Neural progenitor cell (in vitro differentiated cells): ENCODE results near the gene ALDH1L2. TPM values are rescaled to one million over a fixed set of nuclear protein-coding genes. Genes with fewer than 3 reads are reported as not detected.

Source experiments
- DNase-seq: peaks from one replicate; pipeline ENCODE4 v3.0.0-alpha.2; 2016; ENCODE audit warnings: low spot score
- H2AFZ ChIP-seq: fragments of 200-600 bp; sonication (generic); replicated peaks from 2 replicates; pipeline ENCODE4 v1.6.1; 2016; ENCODE audit warnings: antibody characterized with exemption
- H3F3A ChIP-seq: fragments of 200-600 bp; sonication (generic); 2 replicates; pipeline ENCODE4 v1.6.1; 2016; ENCODE audit warnings: antibody characterized with exemption, low read depth
- H3K27ac ChIP-seq: fragments of 200-600 bp; sonication (generic); 2 replicates; pipeline ENCODE4 v1.5.1; 2016; ENCODE audit warnings: mild to moderate bottlenecking
- H3K27me3 ChIP-seq: fragments of 200-600 bp; sonication (generic); 2 replicates; pipeline ENCODE4 v1.6.1; 2016; ENCODE audit warnings: mild to moderate bottlenecking, moderate library complexity
- H3K36me3 ChIP-seq: fragments of 200-600 bp; sonication (generic); 2 replicates; pipeline ENCODE4 v1.5.1; 2016
- H3K4me1 ChIP-seq: fragments of 200-600 bp; sonication (generic); 2 replicates; pipeline ENCODE4 v1.6.1; 2016; ENCODE audit warnings: mixed run types
- H3K4me2 ChIP-seq: fragments of 200-600 bp; sonication (generic); 2 replicates; pipeline ENCODE4 v1.6.1; 2016
- H3K4me3 ChIP-seq: fragments of 200-600 bp; sonication (generic); 2 replicates; pipeline ENCODE4 v1.5.1; 2016
- H3K79me2 ChIP-seq: fragments of 200-600 bp; sonication (generic); 2 replicates; pipeline ENCODE4 v1.6.1; 2016; ENCODE audit warnings: low read depth
- H3K9ac ChIP-seq: fragments of 200-600 bp; sonication (generic); 2 replicates; pipeline ENCODE4 v1.6.1; 2016
- H3K9me3 ChIP-seq: fragments of 200-600 bp; sonication (generic); 2 replicates; pipeline ENCODE4 v1.5.1; 2016; ENCODE audit warnings: low read depth
- H4K20me1 ChIP-seq: fragments of 200-600 bp; sonication (generic); 2 replicates; pipeline ENCODE4 v1.6.1; 2016; ENCODE audit warnings: low read depth
- H3K27ac Mint-ChIP-seq: 3 replicates; pipeline ENCODE4 v1.8.0; 2021; ENCODE audit warnings: mixed read lengths
- H3K27me3 Mint-ChIP-seq: 2 replicates; pipeline ENCODE4 v1.8.0; 2022; ENCODE audit warnings: low read depth, mild to moderate bottlenecking, inconsistent platforms, moderate library complexity, mixed read lengths; ENCODE audit not compliant: insufficient read depth
- H3K36me3 Mint-ChIP-seq: 3 replicates; pipeline ENCODE4 v1.8.0; 2021; ENCODE audit warnings: mixed read lengths
- H3K4me1 Mint-ChIP-seq: 3 replicates; pipeline ENCODE4 v1.8.0; 2021; ENCODE audit warnings: mixed read lengths
- H3K4me3 Mint-ChIP-seq: 3 replicates; pipeline ENCODE4 v1.8.0; 2021; ENCODE audit warnings: mild to moderate bottlenecking, moderate library complexity, mixed read lengths
- H3K9me3 Mint-ChIP-seq: 3 replicates; pipeline ENCODE4 v1.8.0; 2020; ENCODE audit warnings: mixed read lengths
- EZH2 ChIP-seq: fragments of 200-600 bp; sonication (generic); IDR thresholded peaks from 2 replicates; pipeline ENCODE4 v1.6.1; 2017; ENCODE audit warnings: antibody characterized with exemption, mild to moderate bottlenecking, moderate library complexity
- EZH2phosphoT487 ChIP-seq: fragments of 200-600 bp; sonication (generic); IDR thresholded peaks from 2 replicates; pipeline ENCODE4 v1.6.1; 2017; ENCODE audit warnings: antibody characterized with exemption
- total RNA-seq: library from RNA; depleted of rRNA; stranded (reverse); fragments of >200 nt; gene quantifications from 2 replicates; pipeline ENCODE4 v1.2.3, GENCODE V29; 2015; ENCODE audit warnings: low replicate concordance
- TF ChIP-seq, protein P1 (sequence below): fragments of 200-600 bp; sonication (generic); IDR thresholded peaks from 2 replicates; pipeline ENCODE4 v1.5.1; 2017; ENCODE audit warnings: antibody characterized with exemption, mild to moderate bottlenecking

The ALDH1L2 gene
- total RNA-seq, 1 donor from 2014 or later, result 0.13 TPM

DNA sequence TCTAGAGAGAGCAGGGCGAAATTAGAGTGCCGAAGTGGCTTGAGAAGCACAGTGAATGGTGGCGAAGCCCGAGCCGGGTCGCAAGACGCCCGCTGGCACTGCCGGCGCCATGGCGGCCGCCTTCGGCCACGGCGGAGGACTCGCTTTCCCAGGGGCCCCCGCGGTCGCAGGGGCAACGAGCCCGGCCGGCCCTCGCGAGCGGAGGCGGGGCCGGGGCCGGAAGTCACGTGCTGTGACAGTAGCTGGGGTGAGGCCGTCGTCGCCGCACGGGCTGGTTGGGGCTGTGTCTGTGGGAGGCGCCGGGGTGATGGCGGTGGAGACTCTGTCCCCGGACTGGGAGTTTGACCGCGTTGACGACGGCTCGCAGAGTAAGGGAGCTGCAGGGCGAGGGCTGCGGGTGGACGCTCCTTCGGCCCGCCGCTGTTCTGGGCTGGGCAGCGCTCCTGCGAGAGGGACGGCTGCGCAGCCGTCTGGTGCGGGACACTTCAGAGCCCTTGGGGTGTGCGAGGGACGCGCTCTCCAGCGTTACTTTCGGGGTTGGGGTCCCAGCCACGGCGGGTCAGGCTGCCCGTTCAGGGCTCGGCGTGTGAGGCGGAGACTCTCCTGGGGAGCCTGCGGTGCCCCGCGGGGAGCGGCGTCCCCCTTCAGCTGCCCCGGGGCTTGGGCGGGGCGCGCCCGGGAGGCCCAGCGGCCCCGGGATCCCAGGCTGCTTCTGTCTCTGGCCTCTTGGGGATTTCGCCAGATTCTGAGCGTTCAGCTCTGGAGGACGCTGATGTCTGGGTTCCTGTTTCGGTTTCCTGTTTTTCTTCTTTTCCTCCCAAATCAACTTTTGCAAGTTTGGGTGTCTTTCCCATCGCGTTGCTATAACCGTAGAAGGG lies 23.5 kb upstream of the ALDH1L2 start, which contains the start of gene WASHC4:
Gene WASHC4 (plus strand): TSS at position 238 of the 878 bp plus-strand sequence. CDS start 70 bp downstream, at position 308.
- Histone ChIP-seq H3K36me3 (no peaks in the 10 kb centered on the region), H3K4me2 (peak within 1 kb of the TSS; percentile 84), H3K27ac (peak within 1 kb of the TSS; percentile 68), H4K20me1 (peaks cover 14% of the 10 kb centered on the region), H3K79me2 (peaks cover 47% of the 10 kb centered on the region), H3K9me3 (no peaks in the 10 kb centered on the region), H3K9ac (peak within 1 kb of the TSS; percentile 34), H3K4me1 (peaks cover 7% of the 10 kb centered on the region), H2AFZ (peak within 1 kb of the TSS; percentile 94), H3K4me3 (peak within 1 kb of the TSS; percentile 55), H3K27me3 (peaks cover 13% of the 10 kb centered on the region), H3F3A (peaks cover 7% of the 10 kb centered on the region)
- peaks cover 7% of the 10 kb centered on the region for H3K27me3 Mint-ChIP-seq
- peaks cover 4% of the 10 kb centered on the region for H3K9me3 Mint-ChIP-seq
- H3K27ac Mint-ChIP-seq, result peak within 1 kb of the TSS; percentile 86
- H3K4me3 Mint-ChIP-seq, result peak within 1 kb of the TSS; percentile 95
- TF ChIP-seq EZH2 (no peak), EZH2phosphoT487 (no peak)
- TF ChIP-seq, protein P1, sequence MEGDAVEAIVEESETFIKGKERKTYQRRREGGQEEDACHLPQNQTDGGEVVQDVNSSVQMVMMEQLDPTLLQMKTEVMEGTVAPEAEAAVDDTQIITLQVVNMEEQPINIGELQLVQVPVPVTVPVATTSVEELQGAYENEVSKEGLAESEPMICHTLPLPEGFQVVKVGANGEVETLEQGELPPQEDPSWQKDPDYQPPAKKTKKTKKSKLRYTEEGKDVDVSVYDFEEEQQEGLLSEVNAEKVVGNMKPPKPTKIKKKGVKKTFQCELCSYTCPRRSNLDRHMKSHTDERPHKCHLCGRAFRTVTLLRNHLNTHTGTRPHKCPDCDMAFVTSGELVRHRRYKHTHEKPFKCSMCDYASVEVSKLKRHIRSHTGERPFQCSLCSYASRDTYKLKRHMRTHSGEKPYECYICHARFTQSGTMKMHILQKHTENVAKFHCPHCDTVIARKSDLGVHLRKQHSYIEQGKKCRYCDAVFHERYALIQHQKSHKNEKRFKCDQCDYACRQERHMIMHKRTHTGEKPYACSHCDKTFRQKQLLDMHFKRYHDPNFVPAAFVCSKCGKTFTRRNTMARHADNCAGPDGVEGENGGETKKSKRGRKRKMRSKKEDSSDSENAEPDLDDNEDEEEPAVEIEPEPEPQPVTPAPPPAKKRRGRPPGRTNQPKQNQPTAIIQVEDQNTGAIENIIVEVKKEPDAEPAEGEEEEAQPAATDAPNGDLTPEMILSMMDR, result no peak
- peak; percentile 97 for DNase-seq
- H3K36me3 Mint-ChIP-seq, result peaks cover 8% of the 10 kb centered on the region
- peaks cover 26% of the 10 kb centered on the region for H3K4me1 Mint-ChIP-seq

GRCh38 chr12:105107171-105107493 lies 22.9 kb upstream of the ALDH1L2 start:
- peak overlapping the region; percentile 95 for H3K4me3 Mint-ChIP-seq
- H3K9me3 Mint-ChIP-seq, result peaks cover 4% of the 10 kb centered on the region
- peak overlapping the region; percentile 94 for H2AFZ ChIP-seq
- peaks cover 7% of the 10 kb centered on the region for H3F3A ChIP-seq
- peak overlapping the region; percentile 84 for H3K4me2 ChIP-seq
- DNase-seq, result no peak
- H3K27me3 Mint-ChIP-seq, result peaks cover 7% of the 10 kb centered on the region
- no peak overlapping the region for H3K27ac ChIP-seq
- H4K20me1 ChIP-seq, result peaks cover 14% of the 10 kb centered on the region
- peak overlapping the region; percentile 55 for H3K4me3 ChIP-seq
- peaks cover 41% of the 10 kb centered on the region for H3K79me2 ChIP-seq
- TF ChIP-seq EZH2phosphoT487 (no peak), EZH2 (no peak)
- TF ChIP-seq, protein P1, result no peak
- H3K9ac ChIP-seq, result no peak overlapping the region
- no peaks in the 10 kb centered on the region for H3K9me3 ChIP-seq
- H3K36me3 Mint-ChIP-seq, result peaks cover 8% of the 10 kb centered on the region
- H3K27ac Mint-ChIP-seq, result peak overlapping the region; percentile 86
- H3K36me3 ChIP-seq, result no peaks in the 10 kb centered on the region
- H3K4me1 Mint-ChIP-seq, result peaks cover 26% of the 10 kb centered on the region
- H3K27me3 ChIP-seq, result peaks cover 13% of the 10 kb centered on the region
- H3K4me1 ChIP-seq, result peaks cover 7% of the 10 kb centered on the region

GRCh38 chr12:105106621-105107020 lies 22.4 kb upstream of the ALDH1L2 start:
- peak overlapping the region; percentile 55 for H3K4me3 ChIP-seq
- peaks cover 7% of the 10 kb centered on the region for H3K4me1 ChIP-seq
- Mint-ChIP-seq H3K27ac (no peak overlapping the region), H3K36me3 (peaks cover 4% of the 10 kb centered on the region), H3K9me3 (peaks cover 4% of the 10 kb centered on the region), H3K4me3 (peak overlapping the region; percentile 95), H3K4me1 (peaks cover 26% of the 10 kb centered on the region), H3K27me3 (peaks cover 7% of the 10 kb centered on the region)
- no peak overlapping the region for H3K27ac ChIP-seq
- TF ChIP-seq EZH2phosphoT487 (no peak), EZH2 (no peak)
- TF ChIP-seq, protein P1, result no peak
- H3K27me3 ChIP-seq, result peaks cover 13% of the 10 kb centered on the region
- H3K36me3 ChIP-seq, result no peaks in the 10 kb centered on the region
- H3K79me2 ChIP-seq, result peaks cover 36% of the 10 kb centered on the region
- no peaks in the 10 kb centered on the region for H3K9me3 ChIP-seq
- H3K9ac ChIP-seq, result no peak overlapping the region
- peaks cover 14% of the 10 kb centered on the region for H4K20me1 ChIP-seq
- H3F3A ChIP-seq, result peaks cover 7% of the 10 kb centered on the region
- H3K4me2 ChIP-seq, result peak overlapping the region; percentile 84
- no peak for DNase-seq
- peak overlapping the region; percentile 94 for H2AFZ ChIP-seq
